ENCODE measurements around the gene PLA2G4A. TPM values are rescaled to one million over a fixed set of nuclear protein-coding genes. Genes with fewer than 3 reads are reported as not detected.

The PLA2G4A gene
- total RNA-seq, 1 experiment from 2014 or later = not detected

GRCh38 chr1:186865857-186866256 lies 37.1 kb downstream of the PLA2G4A start:
- no peak overlapping the region for H3K4me3 ChIP-seq (ENCODE audit: low read depth in 2 of 2, low read length in 2 of 2)
- no peak for ATAC-seq
- H3K27me3 ChIP-seq (ENCODE audit: control insufficient read depth, insufficient read depth, low read length) = no peaks in the 10 kb centered on the region
- H3K36me3 ChIP-seq (ENCODE audit: control insufficient read depth, insufficient read depth, low read length) = no peaks in the 10 kb centered on the region
- POLR2A ChIA-PET = no interaction called here
- intact Hi-C loops (cut with micrococcal nuclease; ENCODE audit: unreplicated experiment) (no loop called here), in situ Hi-C loops (cut with HindIII; ENCODE audit: low pct_unique_long_range_greater_than_20kb, low sequenced_read_pairs) (no loop called here)
- no peaks in the 10 kb centered on the region for H3K9me3 ChIP-seq (ENCODE audit: control insufficient read depth, insufficient read depth, low read depth, low read length)
- no peak overlapping the region for H3K27ac ChIP-seq (ENCODE audit: low read length)
- no peaks in the 10 kb centered on the region for H3K4me1 ChIP-seq (ENCODE audit: control insufficient read depth, insufficient read depth, low read length)
- BruUV-seq (replicated peaks) = no TSS peak
- TF ChIP-seq REST (IDR thresholded peaks at IDR 0.05; ENCODE audit: insufficient read depth in 1 of 2, low read depth in 2 of 2, low read length in 1 of 2) = no peak
- TF ChIP-seq TCF7L2 (IDR thresholded peaks at IDR 0.05; ENCODE audit: low read depth, low read length) = no peak
- no peak for TF ChIP-seq POLR2AphosphoS5 (IDR thresholded peaks at IDR 0.05; ENCODE audit: low read depth, low read length)
- TF ChIP-seq CTCF (IDR thresholded peaks at IDR 0.05) = no peak
- TF ChIP-seq SIN3A (IDR thresholded peaks at IDR 0.05; ENCODE audit: borderline replicate concordance, insufficient read depth, low read depth, low read length) = no peak
- no peak for DNase-seq (ENCODE audit: low read depth, low spot score)
- CTCF ChIA-PET = no interaction called here

- ATAC-seq = no peak
- intact Hi-C loops (cut with micrococcal nuclease; ENCODE audit: unreplicated experiment) = no loop called here
- no TSS peak for BruUV-seq (replicated peaks)
- Histone ChIP-seq H3K4me3 (ENCODE audit: low read depth in 2 of 2, low read length in 2 of 2) (no peak overlapping the region), H3K36me3 (ENCODE audit: control insufficient read depth, insufficient read depth, low read length) (no peaks in the 10 kb centered on the region), H3K9me3 (ENCODE audit: control insufficient read depth, insufficient read depth, low read depth, low read length) (no peaks in the 10 kb centered on the region), H3K27ac (ENCODE audit: low read length) (no peak overlapping the region), H3K27me3 (ENCODE audit: control insufficient read depth, insufficient read depth, low read length) (no peaks in the 10 kb centered on the region), H3K4me1 (ENCODE audit: control insufficient read depth, insufficient read depth, low read length) (no peaks in the 10 kb centered on the region)
- no peak for DNase-seq (ENCODE audit: low read depth, low spot score)
- ChIA-PET CTCF (no interaction called here), POLR2A (no interaction called here)
- in situ Hi-C loops (cut with HindIII; ENCODE audit: low pct_unique_long_range_greater_than_20kb, low sequenced_read_pairs) = no loop called here
- TF ChIP-seq TCF7L2 (IDR thresholded peaks at IDR 0.05; ENCODE audit: low read depth, low read length) (no peak), SIN3A (IDR thresholded peaks at IDR 0.05; ENCODE audit: borderline replicate concordance, insufficient read depth, low read depth, low read length) (no peak), POLR2AphosphoS5 (IDR thresholded peaks at IDR 0.05; ENCODE audit: low read depth, low read length) (no peak), REST (IDR thresholded peaks at IDR 0.05; ENCODE audit: insufficient read depth in 1 of 2, low read depth in 2 of 2, low read length in 1 of 2) (no peak), CTCF (IDR thresholded peaks at IDR 0.05) (no peak)
Observed at GRCh38 chr1:186869526-186870228, 40.9 kb downstream of the PLA2G4A start.
